GM18526 (cell line): ENCODE data around the gene JAGN1.

ENCODE experiments used
- POLR2A ChIP-seq: IDR thresholded peaks from 3 replicates; pipeline ENCODE4 v1.6.1; 2011; ENCODE audit not compliant: insufficient read length; ENCODE audit errors: extremely low read depth

Gene JAGN1

DNA sequence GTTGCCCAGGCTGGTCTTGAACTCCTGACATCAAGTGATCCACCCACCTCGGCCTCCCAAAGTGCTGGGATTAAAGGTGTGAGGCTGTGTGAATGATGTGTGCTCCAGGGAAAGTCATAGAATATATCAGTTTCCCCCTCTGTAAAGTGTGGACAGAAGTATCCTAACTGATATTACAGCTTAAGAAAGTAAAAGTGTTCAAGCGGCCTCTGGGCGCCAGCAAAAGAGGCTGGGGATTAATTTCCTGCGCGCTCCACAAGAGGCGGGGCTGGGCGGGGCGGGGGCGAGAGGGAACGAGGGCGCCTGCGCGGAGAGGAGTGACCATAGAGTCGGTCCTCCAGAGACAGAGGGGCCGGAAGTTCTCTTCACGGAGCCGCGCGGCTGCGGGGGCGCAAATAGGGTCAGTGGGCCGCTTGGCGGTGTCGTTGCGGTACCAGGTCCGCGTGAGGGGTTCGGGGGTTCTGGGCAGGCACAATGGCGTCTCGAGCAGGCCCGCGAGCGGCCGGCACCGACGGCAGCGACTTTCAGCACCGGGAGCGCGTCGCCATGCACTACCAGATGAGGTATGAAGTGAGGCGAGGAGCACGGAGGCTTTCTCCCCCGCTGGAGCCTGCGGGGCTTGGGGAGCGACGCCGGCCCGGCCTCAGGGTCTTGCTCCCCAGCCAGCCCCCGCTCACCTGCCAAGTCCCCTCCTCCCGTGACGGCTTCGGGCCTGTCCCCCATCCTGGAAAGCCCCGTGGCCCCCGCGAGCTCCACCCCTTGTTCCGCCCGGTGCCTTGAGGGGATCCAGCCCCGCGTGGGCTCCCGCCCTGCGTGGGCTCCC is at the start of gene JAGN1:
TSS of gene JAGN1 (plus strand) at position 362 of the 823 bp plus-strand sequence. CDS start at position 475, 113 bp downstream.
- TF ChIP-seq POLR2A, result peak; percentile 86

DNA sequence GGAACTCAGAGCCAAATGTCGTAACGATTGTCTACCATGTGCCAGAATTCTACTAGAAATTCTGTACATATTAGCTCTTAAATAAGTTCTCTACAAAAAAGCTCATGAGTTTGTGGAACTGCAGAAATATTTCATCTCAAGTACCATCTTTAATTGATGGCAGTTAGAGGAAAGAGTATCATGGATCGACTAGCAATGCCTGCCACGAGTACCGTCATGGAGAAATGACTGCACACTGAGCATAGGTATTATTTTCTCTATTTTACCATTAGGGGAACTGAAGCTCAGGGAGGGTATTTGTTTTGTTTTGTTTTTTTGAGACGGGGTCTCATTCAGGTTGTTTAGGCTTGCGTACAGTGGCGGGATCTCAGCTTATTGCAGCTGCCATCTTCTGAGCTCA is 49.4 kb upstream of the JAGN1 start:
- no peak for TF ChIP-seq POLR2A

DNA sequence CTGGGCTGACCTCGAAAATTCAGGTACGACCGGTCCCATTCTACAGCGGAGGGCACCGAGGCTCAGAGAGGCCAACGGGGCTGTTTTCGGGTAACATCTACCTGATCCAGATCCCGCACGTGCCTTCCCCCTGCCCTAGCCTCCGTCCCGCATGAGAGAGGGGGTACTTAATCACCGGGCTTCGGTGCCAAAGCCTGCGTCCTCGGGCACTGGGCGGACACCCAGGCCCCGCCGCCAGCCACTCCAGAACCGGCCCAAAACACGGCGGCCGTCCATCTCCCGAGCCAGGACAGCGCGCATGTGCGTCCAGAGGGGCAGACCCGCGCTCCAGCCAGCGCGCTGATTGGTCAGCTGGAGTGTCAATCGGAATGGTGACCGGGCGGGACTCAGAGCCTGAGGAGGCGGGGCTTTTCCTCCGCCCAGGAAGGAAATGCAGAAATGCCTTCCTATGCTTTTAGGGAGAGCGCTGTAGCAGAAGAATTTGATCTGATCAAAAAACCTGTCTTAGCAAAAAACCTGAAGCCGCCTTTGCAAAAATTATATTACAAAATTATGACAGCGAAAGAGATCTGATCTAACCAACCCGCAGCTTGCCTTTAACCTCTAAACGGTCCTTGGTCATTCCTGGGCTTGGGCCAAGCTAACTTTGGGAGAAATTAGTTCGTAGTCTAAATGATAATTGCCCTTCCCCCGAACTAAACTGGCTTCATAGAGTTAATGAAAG is 46.5 kb upstream of the JAGN1 start, which contains the start of gene RPUSD3:
TSS of gene RPUSD3 (minus strand) at position 294 of the 724 bp plus-strand sequence. CDS start at position 276, 18 bp downstream.
- peak; percentile 84 for TF ChIP-seq POLR2A

DNA sequence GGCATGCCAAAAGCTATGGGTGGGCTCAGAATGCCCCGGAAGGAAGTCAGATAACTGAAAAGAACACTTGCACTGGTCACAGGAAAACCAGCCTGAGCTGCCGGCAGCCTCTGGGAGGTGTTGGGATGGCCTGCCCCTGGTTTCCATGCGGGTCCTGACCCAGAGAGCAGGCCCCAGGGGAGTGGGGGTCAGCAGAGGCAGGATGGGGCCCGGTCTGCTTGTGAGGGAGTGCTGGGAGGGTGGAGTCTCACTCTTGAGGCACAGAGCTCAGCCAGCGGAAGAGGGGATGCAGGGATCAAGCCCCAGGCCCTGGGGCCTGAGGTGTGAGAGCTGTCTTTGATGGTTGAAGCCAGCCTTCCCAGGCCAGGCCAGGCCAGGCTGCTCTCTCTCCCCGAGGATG is 44.2 kb upstream of the JAGN1 start:
- TF ChIP-seq POLR2A, result no peak

DNA sequence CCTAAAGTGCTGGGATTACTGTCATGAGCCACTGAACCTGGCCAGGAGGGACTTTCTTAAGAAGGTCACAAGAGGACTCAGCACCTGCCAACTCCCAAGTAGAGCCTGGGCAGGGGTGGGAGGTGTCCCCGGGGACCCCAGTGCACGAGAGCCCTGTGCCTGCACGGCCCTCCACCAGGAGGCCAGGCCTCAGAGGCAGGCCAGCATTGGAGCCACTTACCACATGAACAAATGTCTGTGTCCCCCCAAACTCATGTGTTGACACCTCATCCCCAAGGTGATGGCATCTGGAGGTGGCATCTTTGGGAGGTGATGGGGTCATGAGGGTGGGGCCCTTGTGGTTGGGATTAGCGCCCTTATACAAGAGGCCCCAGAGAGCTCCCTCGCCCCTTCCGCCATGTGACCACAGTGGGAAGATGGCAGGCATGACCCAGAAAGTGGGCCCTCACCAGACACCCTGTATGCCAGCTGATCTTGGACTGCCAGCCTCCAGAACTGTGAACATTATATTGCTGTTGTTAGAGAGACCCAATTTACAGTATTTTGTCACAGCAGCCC is 43.4 kb upstream of the JAGN1 start:
- TF ChIP-seq POLR2A, result no peak

DNA sequence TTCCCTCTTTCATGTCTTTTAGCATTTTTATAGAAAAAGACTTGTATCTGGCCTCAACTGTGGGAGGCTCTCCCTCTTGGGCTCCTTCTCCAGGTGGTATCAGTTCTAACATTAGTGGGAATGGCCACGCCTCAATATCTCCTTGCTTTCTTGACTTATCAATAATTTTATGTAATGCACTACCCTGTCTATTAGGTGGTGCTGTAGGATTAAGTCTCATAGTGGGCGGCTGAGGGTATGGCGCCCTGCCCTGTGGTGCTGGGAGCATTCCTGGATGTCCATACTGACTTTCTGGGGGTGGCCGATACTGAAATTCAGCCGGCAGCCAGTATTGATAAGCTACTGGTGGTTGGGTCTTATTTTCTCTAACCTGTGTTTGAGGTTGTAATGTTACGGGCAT is 37.9 kb upstream of the JAGN1 start:
- no peak for TF ChIP-seq POLR2A

DNA sequence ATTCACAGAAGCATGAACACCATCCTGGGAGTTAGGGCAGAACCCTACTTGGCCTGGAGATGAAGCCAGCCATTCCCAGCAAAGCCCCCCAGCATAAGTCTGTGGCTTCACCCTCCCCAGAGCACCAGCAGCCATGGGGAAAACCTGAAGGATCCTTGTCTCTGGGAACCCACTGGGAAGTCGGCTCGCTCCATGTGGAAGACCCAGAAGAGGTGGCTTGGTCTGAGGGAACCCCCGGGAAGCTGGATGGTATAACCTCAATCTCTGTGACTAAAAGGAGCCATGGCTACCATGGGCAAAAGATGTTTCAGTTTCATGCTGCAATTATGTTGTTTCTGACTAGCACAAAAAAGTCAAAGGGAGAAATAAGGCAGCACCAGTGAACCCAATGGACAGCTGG is 34.8 kb upstream of the JAGN1 start:
- no peak for TF ChIP-seq POLR2A

DNA sequence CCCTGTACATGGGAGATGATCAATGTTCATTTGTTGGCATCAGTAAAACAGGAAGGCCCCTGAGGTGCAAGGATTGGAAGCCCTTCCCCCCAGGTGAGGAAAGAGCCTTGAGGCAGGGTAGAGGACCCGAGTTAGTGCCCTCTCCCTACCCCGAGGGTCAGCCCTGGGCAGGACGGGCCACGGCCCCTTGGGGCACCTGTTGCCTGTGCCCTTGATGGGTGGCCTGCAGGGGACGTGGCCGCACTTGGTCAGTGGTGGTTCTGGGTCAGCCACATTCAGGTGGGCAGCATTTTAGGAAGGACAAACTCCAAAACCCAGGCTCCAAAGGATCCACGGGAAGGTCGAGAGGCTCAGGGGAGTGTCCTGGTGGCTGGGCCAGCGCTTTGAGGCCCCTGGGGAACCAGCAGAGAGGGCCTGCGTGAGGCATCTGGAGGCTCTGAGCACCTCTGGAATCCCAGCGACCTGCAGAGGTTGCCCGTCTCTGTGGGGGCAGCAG is 30.8 kb upstream of the JAGN1 start:
- TF ChIP-seq POLR2A, result no peak

DNA sequence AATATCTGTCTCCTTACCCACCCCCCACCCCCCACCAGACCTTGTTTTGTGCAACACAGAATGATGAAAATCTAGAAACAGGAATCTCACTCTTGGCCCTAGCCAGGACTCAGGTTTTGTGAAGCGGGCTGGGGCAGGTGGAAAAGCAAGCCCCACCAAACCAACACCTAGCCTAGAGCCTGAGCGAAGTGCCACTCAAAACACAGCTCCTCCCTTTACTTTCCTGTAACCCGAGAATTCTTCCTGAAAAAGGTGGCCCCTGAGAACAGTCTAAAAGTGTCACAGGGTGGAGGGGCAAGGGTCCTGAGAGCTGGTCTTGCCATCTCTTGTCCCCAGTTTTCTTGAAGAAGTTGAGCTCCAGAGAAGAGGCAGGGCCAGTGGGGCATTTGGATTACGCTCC is 29.2 kb upstream of the JAGN1 start:
- no peak for TF ChIP-seq POLR2A

DNA sequence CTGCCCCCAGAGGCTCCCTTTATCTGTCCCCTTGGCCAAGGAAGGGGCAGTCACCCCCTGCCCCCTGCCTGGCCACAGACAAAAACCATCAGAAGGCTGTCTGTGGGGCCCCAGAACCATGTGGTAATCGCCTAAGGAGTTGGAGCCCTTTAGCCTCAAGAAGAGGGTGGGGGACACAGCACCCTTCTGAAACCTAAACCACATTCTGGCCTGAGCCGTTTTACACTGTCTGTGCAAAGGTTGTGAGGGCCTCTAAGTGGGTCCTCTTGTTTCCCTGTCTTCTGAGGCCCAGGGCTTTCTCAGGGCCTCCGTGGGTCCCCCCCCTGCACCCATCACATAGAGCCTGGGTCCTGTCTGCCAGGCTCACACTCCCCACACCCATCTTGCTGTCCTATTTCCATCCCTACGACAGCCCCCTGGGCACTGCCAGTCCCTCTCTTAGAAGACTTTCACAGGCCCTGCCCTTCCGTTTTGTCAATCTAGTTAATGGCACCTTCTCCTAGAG is 28.7 kb upstream of the JAGN1 start:
- no peak for TF ChIP-seq POLR2A

DNA sequence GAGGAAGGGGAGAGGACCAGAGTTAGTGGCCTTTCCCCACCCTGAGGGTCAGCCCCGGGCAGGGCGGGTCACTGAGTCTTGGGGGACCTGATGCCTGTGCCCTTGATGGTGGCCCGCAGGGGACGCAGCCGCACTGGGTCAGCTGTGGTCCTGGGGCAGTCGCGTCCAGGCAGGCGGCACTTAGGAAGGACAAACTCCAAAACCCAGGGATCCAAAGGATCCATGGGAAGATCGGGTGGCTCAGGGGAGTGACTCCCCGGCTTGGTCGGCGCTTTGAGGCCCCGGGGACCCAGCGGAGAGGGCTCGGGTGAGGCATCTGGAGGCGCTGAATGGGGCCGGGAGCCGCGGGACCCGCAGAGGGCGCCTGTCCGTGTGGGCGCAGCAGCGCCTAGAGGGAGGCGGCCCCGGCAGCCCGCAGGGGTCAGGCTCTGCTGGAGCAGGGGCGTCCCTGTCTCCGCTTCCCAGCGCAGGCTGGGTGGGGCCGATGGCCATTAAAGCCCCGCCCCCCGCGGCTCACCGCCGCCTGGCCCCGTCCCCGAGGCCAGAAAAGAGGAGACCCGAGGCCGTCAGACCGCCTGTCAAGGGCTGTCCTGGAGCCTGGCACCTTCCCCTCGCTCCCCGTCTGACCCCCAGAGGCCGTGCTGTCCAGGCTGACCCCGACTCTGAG is 27.9 kb upstream of the JAGN1 start:
- no peak for TF ChIP-seq POLR2A

DNA sequence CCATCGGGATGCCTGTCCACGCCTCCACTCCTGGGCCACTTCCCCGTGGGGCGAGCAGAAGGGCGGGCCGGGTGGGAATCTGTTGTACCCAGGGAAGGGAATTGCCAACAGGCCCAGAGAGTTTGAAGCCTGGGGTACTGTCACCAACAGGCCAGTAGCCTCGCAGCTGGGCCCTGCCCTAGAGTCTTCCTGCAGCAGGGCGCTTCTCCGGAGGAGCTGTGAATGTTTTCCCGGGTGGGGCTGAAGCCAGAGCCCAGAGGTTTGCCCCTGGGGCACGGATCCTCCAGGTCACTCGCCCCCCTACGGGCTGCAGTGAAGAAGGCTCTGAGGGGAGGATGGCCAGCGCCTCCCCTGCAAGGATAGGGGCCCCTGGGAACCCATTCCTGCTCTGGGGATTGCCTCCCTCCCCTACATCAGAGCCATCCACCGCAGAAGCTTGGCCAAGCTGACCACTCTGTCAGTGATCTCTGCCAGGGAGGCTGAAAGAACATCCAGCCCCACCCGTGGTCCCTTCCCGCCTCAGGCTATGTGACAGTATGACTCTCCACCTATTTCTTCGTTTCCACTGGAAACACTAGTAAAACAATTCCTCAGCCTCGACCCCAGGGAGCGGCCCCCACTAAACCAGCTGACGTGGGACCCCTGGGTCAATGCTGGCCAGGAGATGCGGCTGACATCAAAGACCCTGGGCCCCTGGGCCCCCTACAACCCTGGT is 27.2 kb upstream of the JAGN1 start:
- TF ChIP-seq POLR2A, result no peak

DNA sequence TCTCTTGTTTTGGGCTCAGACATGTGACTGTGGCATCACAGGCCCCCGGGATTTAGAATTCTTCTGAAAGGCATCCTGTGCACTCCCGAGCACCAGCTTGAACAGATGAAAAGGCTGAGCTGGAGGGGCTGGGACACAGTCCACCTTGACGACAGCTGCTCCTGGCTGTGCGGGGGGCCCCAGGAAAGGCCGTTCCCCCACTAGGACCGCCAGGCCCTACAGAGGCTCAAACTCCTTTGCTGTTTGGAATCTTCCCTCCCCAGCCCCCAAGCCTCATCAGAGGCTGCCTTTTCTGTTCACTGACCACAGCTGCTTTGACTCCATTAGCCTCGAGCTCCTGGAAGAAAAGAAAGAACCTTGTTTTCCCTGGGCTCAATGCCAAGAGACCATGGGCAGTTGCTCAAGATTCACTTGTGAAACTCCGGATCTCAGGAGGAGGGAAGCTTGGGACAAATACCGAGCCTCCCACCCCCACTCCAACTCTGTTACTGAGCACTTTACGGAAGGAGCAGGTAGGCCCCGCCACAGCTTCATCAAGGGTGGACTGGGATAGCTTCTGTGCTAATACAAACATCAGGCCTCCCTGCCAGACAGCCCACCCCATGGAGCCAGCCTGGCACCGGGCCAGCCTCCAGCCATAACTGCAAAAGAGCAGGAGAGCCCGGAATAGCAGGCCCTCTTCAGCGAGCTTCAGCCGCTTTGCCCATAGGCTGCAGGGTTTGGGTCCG is 26.0 kb upstream of the JAGN1 start:
- no peak for TF ChIP-seq POLR2A

DNA sequence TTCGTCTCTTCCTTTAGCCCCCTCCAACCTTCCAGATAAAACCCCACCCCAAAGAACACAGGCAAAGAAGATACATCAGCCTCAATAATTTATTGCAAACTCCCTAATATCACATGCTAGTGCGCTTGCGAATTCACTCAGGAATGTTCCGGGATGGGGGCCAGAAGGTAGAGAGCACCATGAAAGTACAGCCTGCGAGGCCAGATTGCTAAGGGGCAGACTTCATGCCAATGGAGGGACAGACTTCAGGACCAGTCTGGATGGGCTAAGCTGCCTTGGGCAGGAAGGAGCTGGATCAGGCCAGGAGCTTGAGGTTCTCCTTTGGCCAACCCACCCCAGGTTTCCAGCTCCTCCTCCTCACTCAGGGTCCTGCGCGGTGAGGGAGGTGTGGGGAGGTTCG is 23.8 kb upstream of the JAGN1 start:
- no peak for TF ChIP-seq POLR2A
